H1 (cell line): ENCODE data around the gene MAP2K2.

Source experiments
- ASH2L ChIP-seq: fragments of 200-600, 300-600 bp; sonication (generic); IDR thresholded peaks from one replicate; pipeline ENCODE4 v1.7.1; 2017; ENCODE audit warnings: low read length
- CEBPB ChIP-seq: IDR thresholded peaks from 2 replicates; pipeline ENCODE4 v1.6.1; 2012; ENCODE audit warnings: low read depth, low read length
- CTCF ChIP-seq, 3 experiments: IDR thresholded peaks; 1 replicate in 2 of 3; 2 replicates in 1 of 3; pipeline versions ENCODE4 v1.5.1 to v1.6.1; 2011; ENCODE audit warnings: low read length in 3 of 3, mild to moderate bottlenecking in 3 of 3, inconsistent platforms in 2 of 3, low read depth in 1 of 3, moderate library complexity in 1 of 3; ENCODE audit not compliant: insufficient read depth in 1 of 3; ENCODE audit errors: control extremely low read depth in 1 of 3
- KDM1A ChIP-seq: fragments of 200-600, 300-600 bp; sonication (generic); IDR thresholded peaks from 2 replicates; pipeline ENCODE4 v1.7.1; 2016; ENCODE audit warnings: mild to moderate bottlenecking, low read length, borderline replicate concordance
- PHF8 ChIP-seq: fragments of 200-600 bp; sonication (generic); conservative IDR thresholded peaks from 2 replicates; pipeline ENCODE4 v1.7.1; 2012; ENCODE audit warnings: low read depth, mild to moderate bottlenecking, inconsistent platforms, low read length, moderate library complexity
- POLR2AphosphoS5 ChIP-seq: IDR thresholded peaks from 2 replicates; pipeline ENCODE4 v1.6.1; 2011; ENCODE audit warnings: low read depth, low read length
- SUZ12 ChIP-seq: fragments of 200-600 bp; sonication (generic); IDR thresholded peaks from 2 replicates; pipeline ENCODE4 v1.6.1; 2012; ENCODE audit warnings: mild to moderate bottlenecking, inconsistent platforms, low read length, moderate library complexity, mixed read lengths

- TF ChIP-seq POLR2AphosphoS5 = no peak
- TF ChIP-seq CTCF (IDR thresholded peaks at IDR 0.05; ENCODE audit: control extremely low read depth in 1 of 3, insufficient read depth in 1 of 3, low read depth in 1 of 3, low read length in 3 of 3) = no peak
- no peak for TF ChIP-seq CEBPB
- no peak for TF ChIP-seq SUZ12
- no peak for TF ChIP-seq KDM1A
- no peak; the same call in 1 of the 2 replicates for TF ChIP-seq PHF8
- no peak for TF ChIP-seq ASH2L
These were observed 57.1 kb downstream of the MAP2K2 start, which contains the start of gene ZBTB7A for GRCh38 chr19:4066682-4067395.
